Activated naive CD8-positive, alpha-beta T cell treated with anti-CD3 and anti-CD28 coated beads, Interleukin-2, amount 50 U/mL, for 16 hours (primary cell): ENCODE measurements around the gene DHX57.

Source experiments
- DNase-seq: peaks from one replicate; pipeline ENCODE4 v3.0.0-alpha.2; 2020; ENCODE audit warnings: low read depth, low spot score

DHX57 gene

DNA sequence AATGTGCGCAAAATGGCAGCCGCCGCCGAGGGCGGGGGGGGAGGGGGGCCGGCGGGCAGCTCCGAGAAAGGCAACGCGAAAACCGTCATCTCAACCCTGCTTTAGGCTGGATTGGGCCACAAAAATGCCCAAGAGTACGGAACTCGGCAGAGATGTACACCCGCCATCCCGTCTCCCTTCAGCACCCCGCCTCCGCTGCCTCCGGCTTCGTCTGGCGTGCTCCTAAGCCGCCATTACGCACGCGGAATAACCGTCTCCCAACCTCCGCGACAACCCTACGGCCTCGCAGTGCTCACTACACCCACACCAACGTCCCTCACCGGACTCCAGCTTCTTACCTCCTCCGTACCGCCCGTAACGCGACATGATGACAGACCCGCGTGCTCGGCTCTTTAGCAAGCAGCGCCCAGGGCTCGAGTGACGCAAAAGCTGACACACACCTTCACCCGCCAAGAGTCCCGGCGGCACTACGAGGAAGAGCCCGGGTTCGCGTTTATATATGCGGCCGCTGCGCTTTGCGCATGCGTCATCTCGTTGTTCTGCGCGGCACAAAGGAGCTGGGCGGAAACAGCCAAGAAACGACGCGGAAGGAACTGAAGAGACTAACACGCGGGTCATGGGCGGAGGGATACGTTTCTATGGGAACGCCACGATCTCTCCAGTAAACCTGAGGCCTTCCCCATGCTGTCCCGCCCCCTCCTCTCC, 124.7 kb downstream of the DHX57 start, which contains the start of gene SRSF7:
SRSF7 (minus strand) TSS at position 471 of the 705 bp plus-strand sequence; CDS start at position 366, 105 bp downstream.
- DNase-seq, result peak; percentile 93

DNA sequence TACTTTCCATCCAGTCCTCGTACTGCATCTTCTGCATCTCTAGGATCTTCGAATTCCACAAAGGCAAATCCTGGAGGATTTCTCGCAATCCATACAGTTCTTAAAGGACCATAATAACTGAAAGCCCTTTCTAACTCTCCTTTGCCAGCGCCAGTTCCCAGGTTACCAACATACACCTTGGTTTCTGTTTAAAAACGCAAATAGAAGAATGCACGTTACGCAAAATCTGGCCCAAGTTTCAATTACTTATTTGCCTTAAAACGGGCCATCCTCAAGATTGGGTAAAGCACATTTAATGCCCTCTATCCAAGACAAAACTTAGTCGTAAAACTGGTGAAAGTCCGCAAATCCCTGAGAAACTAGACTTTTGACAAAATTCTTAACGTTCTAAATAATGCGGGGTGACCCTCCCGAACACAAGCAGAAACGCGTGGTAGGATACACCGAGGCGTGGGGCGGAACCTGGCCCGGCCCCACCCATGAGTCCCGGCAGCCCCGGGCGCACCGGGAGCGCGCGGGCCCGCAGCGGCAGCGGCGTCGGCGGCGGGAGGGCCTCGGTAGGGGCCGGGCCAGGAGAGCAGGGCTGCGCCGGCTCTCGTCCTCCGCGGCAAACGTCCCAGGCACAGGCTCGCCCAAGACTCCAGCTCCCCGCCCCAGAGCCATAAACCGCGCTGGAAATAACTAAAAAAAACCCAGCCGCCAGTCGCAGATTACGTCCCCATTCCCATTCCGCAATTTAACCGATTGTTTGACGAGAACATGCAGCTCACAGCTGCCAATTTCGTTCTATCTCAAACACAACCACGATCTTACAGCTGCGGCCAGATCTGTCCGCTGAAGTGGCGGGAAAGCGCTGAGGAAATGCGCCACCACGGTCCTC, 125.5 kb downstream of the DHX57 start:
- no peak for DNase-seq

- DNase-seq, result no peak
Observed at GRCh38 chr2:38748943-38749804, 126.6 kb downstream of the DHX57 start.

- DNase-seq, result no peak
Observed at GRCh38 chr2:38748391-38748790, 127.3 kb downstream of the DHX57 start.

GRCh38 chr2:38747819-38748218, 127.9 kb downstream of the DHX57 start:
- no peak for DNase-seq
